NT2/D1 (cell line): Measurements from ENCODE around the gene MOBP.

Experiments
- SUZ12 ChIP-seq: IDR thresholded peaks from 2 replicates; pipeline ENCODE4 v1.6.1; 2011; ENCODE audit not compliant: insufficient read length, insufficient read depth; ENCODE audit errors: extremely low read depth
- YY1 ChIP-seq: IDR thresholded peaks from 2 replicates; pipeline ENCODE4 v1.6.1; 2011; ENCODE audit not compliant: insufficient read length, insufficient read depth
- ZNF274 ChIP-seq: IDR thresholded peaks from 2 replicates; pipeline ENCODE4 v1.6.1; 2011; ENCODE audit warnings: mild to moderate bottlenecking, low read depth, low read length

DNA sequence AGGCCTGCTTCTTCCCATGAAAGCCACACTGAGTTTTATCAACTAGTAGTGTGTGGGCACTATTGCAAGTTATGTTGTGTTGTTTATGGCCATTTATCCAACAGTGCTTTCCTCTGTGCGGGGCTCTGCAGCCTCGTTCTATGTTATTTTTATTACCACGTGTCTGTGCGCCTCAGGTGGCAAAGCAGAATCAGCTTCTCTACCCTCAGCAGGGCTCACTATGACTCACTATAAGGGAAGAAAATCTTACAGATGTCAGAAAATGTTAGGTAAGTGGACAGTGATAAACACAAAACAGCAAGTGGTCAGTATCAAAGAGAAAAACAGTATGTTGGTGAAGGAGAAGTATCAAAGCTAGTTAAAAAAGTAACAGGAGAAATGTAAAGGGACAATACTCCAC is 61.4 kb downstream of the MOBP start:
- TF ChIP-seq SUZ12 (no peak), ZNF274 (no peak), YY1 (no peak)
